Breast epithelium (tissue), 4 donors: ENCODE results near the gene MRPL44. TPM values are rescaled to one million over a fixed set of nuclear protein-coding genes. Genes with fewer than 3 reads are reported as not detected.

Experiments
- DNase-seq, 2 donors: peaks; one replicate each; pipeline ENCODE4 v3.0.0-alpha.2; 2019; ENCODE audit warnings: low spot score in 2 of 2
- H3K27ac ChIP-seq, 2 donors: fragments of 200-600 bp; sonication (generic) in 1 of 2; one replicate each; pipeline ENCODE4 v1.5.1; 2016 to 2019; ENCODE audit warnings: mild to moderate bottlenecking in 1 of 2
- H3K27me3 ChIP-seq, 2 donors: fragments of 200-600 bp; sonication (generic) in 1 of 2; one replicate each; pipeline versions ENCODE4 v1.5.1 to v1.6.0; 2017 to 2019; ENCODE audit warnings: control low read depth in 1 of 2, mild to moderate bottlenecking in 1 of 2
- H3K36me3 ChIP-seq: fragments of 200-600 bp; one replicate; pipeline ENCODE4 v1.5.1; 2019
- H3K4me1 ChIP-seq, 2 donors: fragments of 200-600 bp; sonication (generic); one replicate each; pipeline ENCODE4 v1.5.1; 2016 to 2019; ENCODE audit warnings: control low read depth in 1 of 2
- H3K4me3 ChIP-seq, 3 donors: fragments of 200-600 bp; sonication (generic); 1 replicate in 2 of 3; 2 replicates in 1 of 3; pipeline ENCODE4 v1.5.1; 2016 to 2019; ENCODE audit warnings: mild to moderate bottlenecking in 3 of 3, moderate library complexity in 2 of 3
- H3K9me3 ChIP-seq, 2 donors: fragments of 200-600 bp; sonication (generic) in 1 of 2; one replicate each; pipeline ENCODE4 v1.5.1; 2016 to 2019; ENCODE audit warnings: control low read depth in 1 of 2
- CTCF ChIP-seq, 3 donors: fragments of 450-650 bp; IDR thresholded peaks; one replicate each; pipeline ENCODE4 v1.5.1; 2016 to 2017; ENCODE audit warnings: antibody characterized with exemption in 3 of 3, mild to moderate bottlenecking in 3 of 3, moderate library complexity in 3 of 3
- POLR2A ChIP-seq: fragments of 450-650 bp; IDR thresholded peaks from one replicate; pipeline ENCODE4 v1.6.1; 2016; ENCODE audit warnings: antibody characterized with exemption, mild to moderate bottlenecking, moderate library complexity
- POLR2AphosphoS5 ChIP-seq, 3 donors: sonication (generic); formaldehyde crosslinking; IDR thresholded peaks; one replicate each; pipeline ENCODE4 v1.6.1; 2017; ENCODE audit warnings: antibody characterized with exemption in 3 of 3
- intact Hi-C: fragments of 100-400 bp; cut with DNase I; formaldehyde crosslinking; loops from one replicate; pipeline ENCODE4 v1.15.1; 2023; ENCODE audit warnings: low total_unique reads
- total RNA-seq, 3 donors: library from RNA; depleted of rRNA; stranded (reverse); fragments of >200 nt; gene quantifications; one replicate each; pipeline ENCODE4 v1.1.0, GENCODE V29; 2016

The MRPL44 gene
- total RNA-seq, 3 donors from 2014 or later: 22.4 to 27.4 (median 24.3) TPM

DNA sequence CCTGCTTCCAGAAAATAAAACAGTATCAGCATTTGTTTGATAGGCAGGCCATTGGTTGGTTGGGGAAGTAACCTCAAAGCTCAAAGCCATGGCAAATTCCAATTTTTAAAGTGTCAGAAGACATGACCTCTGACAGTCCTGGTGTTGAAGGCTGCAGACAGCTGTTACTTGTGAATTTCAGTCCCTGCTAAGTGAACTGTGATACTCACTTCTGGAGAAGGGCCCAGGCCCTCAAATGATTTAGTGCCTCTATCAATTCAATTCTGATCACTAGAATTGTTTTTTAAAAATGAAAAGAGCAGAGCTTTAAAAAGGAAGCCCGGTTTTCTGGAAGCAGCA is 23.1 kb downstream of the MRPL44 start:
- intact Hi-C loops: no loop called here
- Histone ChIP-seq H3K27ac (no peak overlapping the region), H3K27me3 (no peaks in the 10 kb centered on the region), H3K36me3 (no peaks in the 10 kb centered on the region), H3K9me3 (no peaks in the 10 kb centered on the region), H3K4me1 (no peaks in the 10 kb centered on the region), H3K4me3 (no peak overlapping the region)
- DNase-seq: no peak
- TF ChIP-seq CTCF (IDR thresholded peaks at IDR 0.05) (no peak), POLR2AphosphoS5 (IDR thresholded peaks at IDR 0.05) (no peak), POLR2A (no peak)

- no peak overlapping the region for H3K27ac ChIP-seq
- intact Hi-C loops: no loop called here
- no peaks in the 10 kb centered on the region for H3K36me3 ChIP-seq
- no peak for DNase-seq
- H3K27me3 ChIP-seq: no peaks in the 10 kb centered on the region
- H3K4me3 ChIP-seq: no peak overlapping the region
- H3K9me3 ChIP-seq: no peaks in the 10 kb centered on the region
- H3K4me1 ChIP-seq: no peaks in the 10 kb centered on the region
- TF ChIP-seq POLR2A (no peak), POLR2AphosphoS5 (IDR thresholded peaks at IDR 0.05) (no peak), CTCF (IDR thresholded peaks at IDR 0.05) (no peak)
Observed at GRCh38 chr2:223980803-223981202, 23.5 kb downstream of the MRPL44 start.

DNA sequence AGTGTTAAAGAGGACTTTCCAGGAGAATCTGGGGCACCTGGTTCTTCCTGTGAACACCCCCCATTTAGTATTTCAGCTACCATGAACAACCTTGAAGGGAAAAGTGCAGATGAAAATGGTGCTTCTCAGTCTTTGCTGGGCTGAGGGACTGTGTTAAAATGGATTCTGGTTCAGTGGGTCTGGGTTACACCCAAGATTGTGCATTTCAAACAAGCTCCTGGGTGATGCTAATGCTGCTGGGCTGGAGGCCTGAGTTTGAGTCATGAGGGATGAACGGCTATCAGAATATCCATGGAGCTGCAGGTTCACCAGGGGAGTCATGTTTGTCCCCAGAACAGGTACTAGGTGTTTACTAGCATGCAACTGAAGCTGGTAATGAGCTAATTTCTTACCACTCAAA is 24.0 kb downstream of the MRPL44 start:
- no peak for DNase-seq
- no peak overlapping the region for H3K4me3 ChIP-seq
- H3K4me1 ChIP-seq: no peaks in the 10 kb centered on the region
- no peak for TF ChIP-seq POLR2AphosphoS5 (IDR thresholded peaks at IDR 0.05)
- no peak for TF ChIP-seq CTCF (IDR thresholded peaks at IDR 0.05)
- no peak for TF ChIP-seq POLR2A
- intact Hi-C loops: no loop called here
- no peaks in the 10 kb centered on the region for H3K27me3 ChIP-seq
- no peak overlapping the region for H3K27ac ChIP-seq
- no peaks in the 10 kb centered on the region for H3K9me3 ChIP-seq
- H3K36me3 ChIP-seq: no peaks in the 10 kb centered on the region

DNA sequence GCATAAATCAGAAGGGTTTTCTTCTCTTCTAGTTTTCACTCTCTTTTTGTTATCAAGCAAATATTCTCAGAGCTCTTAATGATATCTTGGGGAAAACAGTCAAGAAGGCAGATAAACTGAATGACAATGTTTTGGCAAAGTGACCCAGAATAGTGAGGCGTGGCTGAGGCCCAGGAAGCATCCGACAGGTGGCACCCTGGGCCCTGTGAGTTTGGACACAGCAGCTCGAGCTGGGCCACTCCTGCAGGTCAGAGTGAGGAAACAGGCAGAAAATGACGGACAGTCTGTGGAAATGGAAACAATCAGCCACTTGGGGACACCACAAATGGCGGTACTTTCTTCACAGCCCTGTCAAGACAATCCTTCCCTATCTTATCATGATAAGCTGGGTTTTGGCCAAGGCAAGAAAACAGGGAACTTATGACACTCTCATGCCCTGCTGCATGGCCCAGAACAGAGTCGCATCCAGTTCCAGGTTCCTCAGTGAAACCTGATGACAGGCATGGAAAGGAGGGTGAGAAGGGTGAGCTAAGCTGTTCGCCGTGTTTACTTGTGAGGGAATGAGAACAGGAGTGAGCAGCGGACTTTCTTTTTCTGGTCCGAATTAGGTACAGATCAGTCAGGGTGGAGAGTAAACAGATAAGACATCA is 32.1 kb downstream of the MRPL44 start:
- Histone ChIP-seq H3K4me3 (no peak overlapping the region), H3K9me3 (no peaks in the 10 kb centered on the region), H3K4me1 (no peaks in the 10 kb centered on the region), H3K36me3 (no peaks in the 10 kb centered on the region), H3K27me3 (no peaks in the 10 kb centered on the region), H3K27ac (no peak overlapping the region)
- intact Hi-C loops: no loop called here
- no peak for DNase-seq
- TF ChIP-seq POLR2A (no peak), CTCF (IDR thresholded peaks at IDR 0.05) (no peak), POLR2AphosphoS5 (IDR thresholded peaks at IDR 0.05) (no peak)

GRCh38 chr2:223989856-223990232 is 32.6 kb downstream of the MRPL44 start:
- no peak overlapping the region for H3K27ac ChIP-seq
- no peak for DNase-seq
- H3K9me3 ChIP-seq: no peaks in the 10 kb centered on the region
- no peak overlapping the region for H3K4me3 ChIP-seq
- no peaks in the 10 kb centered on the region for H3K4me1 ChIP-seq
- intact Hi-C loops: loop anchor here (10.0 kb wide), 1 partner anchor 295 kb away; no protein-coding TSS in a partner anchor
- no peaks in the 10 kb centered on the region for H3K36me3 ChIP-seq
- TF ChIP-seq POLR2A: no peak
- no peak for TF ChIP-seq POLR2AphosphoS5 (IDR thresholded peaks at IDR 0.05)
- TF ChIP-seq CTCF (IDR thresholded peaks at IDR 0.05): no peak
- H3K27me3 ChIP-seq: no peaks in the 10 kb centered on the region
